ENCODE measurements around the gene VSTM4.

GRCh38 chr10:49108656-49109055 lies 6.7 kb downstream of the VSTM4 start:
- TF ChIP-seq POLR2A (IDR thresholded peaks at IDR 0.05) = no peak
- no peak for TF ChIP-seq CTCF (IDR thresholded peaks at IDR 0.05)

Data from adrenal gland (tissue), 5 donors.